Peyer's patch (tissue), 4 donors: ENCODE results near the gene KAZN.

ENCODE experiments used
- CTCF ChIP-seq, 6 experiments: fragments of 450-650 bp in 4 of 6; fragments of 200-600 bp in 2 of 6; sonication (generic) in 1 of 6; IDR thresholded peaks; one replicate each; pipeline ENCODE4 v1.5.1; 2017 to 2019; ENCODE audit warnings: antibody characterized with exemption in 6 of 6, mild to moderate bottlenecking in 3 of 6, moderate library complexity in 1 of 6
- POLR2A ChIP-seq, 2 donors: fragments of 450-650 bp; IDR thresholded peaks; one replicate each; pipeline ENCODE4 v1.5.1; 2017; ENCODE audit warnings: antibody characterized with exemption in 2 of 2, mild to moderate bottlenecking in 2 of 2, moderate library complexity in 2 of 2

- no peak for TF ChIP-seq CTCF (IDR thresholded peaks at IDR 0.05)
- TF ChIP-seq POLR2A (IDR thresholded peaks at IDR 0.05), result no peak
Observed at GRCh38 chr1:14660801-14661200, 62.3 kb downstream of the KAZN start.
